IMR-90 (cell line): ENCODE results near the gene SOX11. TPM values are rescaled to one million over a fixed set of nuclear protein-coding genes. Genes with fewer than 3 reads are reported as not detected.

Experiments used
- ATAC-seq: fragments of 200-7000 bp; cut with Tn5 transposase; 2 replicates; pipeline ENCODE4 v1.9.1; 2020; ENCODE audit warnings: low read depth, mild to moderate bottlenecking, moderate library complexity
- BruUV-seq: library from RNA; stranded (reverse); fragments of 400-500 nt; replicated peaks from 2 replicates; lab custom pipeline; 2021; lab: Mats Ljungman, UMichigan
- CTCF ChIA-PET: fragments of 300-600 bp; formaldehyde crosslinking; extraction: SDS; loops from one replicate; lab custom pipeline; 2021; ENCODE audit warnings: antibody characterized with exemption; lab: Yijun Ruan, JAX
- POLR2A ChIA-PET: fragments of 300-600 bp; sonication (Branson Sonifier 250); formaldehyde crosslinking; loops from one replicate; lab custom pipeline; 2022; ENCODE audit warnings: antibody characterized with exemption; ENCODE audit not compliant: unreplicated experiment; lab: Charles Lee
- DNase-seq: peaks from one replicate; pipeline ENCODE4 v3.0.0; 2013
- H2AFZ ChIP-seq: replicated peaks from 2 replicates; pipeline ENCODE3; 2013; ENCODE audit warnings: low read length, mild to moderate bottlenecking; ENCODE audit not compliant: poor library complexity
- H2AK5ac ChIP-seq: 2 replicates; pipeline ENCODE4 v1.6.1; 2013; ENCODE audit warnings: low read depth, low read length, inconsistent platforms
- H2AK9ac ChIP-seq: replicated peaks from 2 replicates; pipeline ENCODE3; 2013; ENCODE audit warnings: mild to moderate bottlenecking, low read depth, low read length, moderate library complexity; ENCODE audit not compliant: poor library complexity
- H2BK120ac ChIP-seq: 2 replicates; pipeline ENCODE4 v1.6.1; 2013; ENCODE audit warnings: low read depth, low read length, inconsistent platforms
- H2BK15ac ChIP-seq: 3 replicates; pipeline ENCODE4 v1.6.1; 2013; ENCODE audit warnings: low read depth, low read length, inconsistent platforms
- H2BK20ac ChIP-seq: 2 replicates; pipeline ENCODE4 v1.6.1; 2013; ENCODE audit warnings: low read depth, mild to moderate bottlenecking, inconsistent platforms, low read length, moderate library complexity
- H2BK5ac ChIP-seq: 2 replicates; pipeline ENCODE4 v1.6.1; 2013; ENCODE audit warnings: mild to moderate bottlenecking, low read depth, low read length, inconsistent platforms; ENCODE audit not compliant: poor library complexity, severe bottlenecking
- H3K14ac ChIP-seq: replicated peaks from 2 replicates; pipeline ENCODE4 v1.6.1; 2013; ENCODE audit warnings: low read depth, low read length, inconsistent platforms
- H3K18ac ChIP-seq: 2 replicates; pipeline ENCODE4 v1.6.1; 2013; ENCODE audit warnings: low read depth, low read length, control low read depth
- H3K23ac ChIP-seq: 2 replicates; pipeline ENCODE4 v1.6.1; 2013; ENCODE audit warnings: low read depth, low read length, inconsistent platforms
- H3K27ac ChIP-seq: 2 replicates; pipeline ENCODE4 v1.5.1; 2013; ENCODE audit warnings: mild to moderate bottlenecking, control low read depth, low read length; ENCODE audit not compliant: insufficient read depth
- H3K27me3 ChIP-seq: 2 replicates; pipeline ENCODE4 v1.6.1; 2013; ENCODE audit warnings: low read length; ENCODE audit not compliant: control insufficient read depth, insufficient read depth
- H3K36me3 ChIP-seq: 2 replicates; pipeline ENCODE4 v1.6.1; 2013; ENCODE audit warnings: low read length, mixed read lengths; ENCODE audit not compliant: control insufficient read depth, insufficient read depth
- H3K4ac ChIP-seq: 2 replicates; pipeline ENCODE4 v1.6.1; 2013; ENCODE audit warnings: low read depth, low read length, inconsistent platforms
- H3K4me1 ChIP-seq: 2 replicates; pipeline ENCODE4 v1.6.1; 2013; ENCODE audit warnings: low read length, mixed read lengths; ENCODE audit not compliant: control insufficient read depth, insufficient read depth
- H3K4me2 ChIP-seq: 2 replicates; pipeline ENCODE4 v1.6.1; 2013; ENCODE audit warnings: low read depth, mild to moderate bottlenecking, control low read depth, low read length, moderate library complexity
- H3K4me3 ChIP-seq: 2 replicates; pipeline ENCODE4 v1.5.1; 2013; ENCODE audit warnings: low read depth, mild to moderate bottlenecking, control low read depth, low read length, moderate library complexity; ENCODE audit not compliant: insufficient read depth
- H3K56ac ChIP-seq: 2 replicates; pipeline ENCODE4 v1.6.1; 2013; ENCODE audit warnings: low read length, inconsistent platforms; ENCODE audit not compliant: insufficient read depth; ENCODE audit errors: extremely low read depth
- H3K79me1 ChIP-seq, 2 experiments: 2 replicates each; pipeline ENCODE4 v1.6.1; 2013; ENCODE audit warnings: low read length in 2 of 2, inconsistent platforms in 1 of 2, low read depth in 1 of 2
- H3K9ac ChIP-seq: 2 replicates; pipeline ENCODE4 v1.6.1; 2013; ENCODE audit warnings: low read depth, low read length, control low read depth
- H3K9me1 ChIP-seq: 2 replicates; pipeline ENCODE4 v1.6.1; 2013; ENCODE audit warnings: low read length, inconsistent platforms; ENCODE audit not compliant: insufficient read depth
- H3K9me3 ChIP-seq: 2 replicates; pipeline ENCODE4 v1.6.1; 2013; ENCODE audit warnings: low read length; ENCODE audit not compliant: control insufficient read depth, insufficient read depth
- H4K20me1 ChIP-seq: 2 replicates; pipeline ENCODE4 v1.6.1; 2013; ENCODE audit warnings: low read length, inconsistent platforms; ENCODE audit not compliant: insufficient read depth
- H4K5ac ChIP-seq: 2 replicates; pipeline ENCODE4 v1.6.1; 2013; ENCODE audit warnings: mild to moderate bottlenecking, low read depth, low read length, control low read depth
- H4K8ac ChIP-seq, 2 experiments: 2 replicates each; pipeline ENCODE4 v1.6.1; 2013; ENCODE audit warnings: low read depth in 2 of 2, low read length in 2 of 2, control low read depth in 1 of 2, inconsistent platforms in 1 of 2
- H4K91ac ChIP-seq: 2 replicates; pipeline ENCODE4 v1.6.1; 2013; ENCODE audit warnings: low read depth, low read length, inconsistent platforms; ENCODE audit not compliant: insufficient read depth
- BHLHE40 ChIP-seq: fragments of 150-350 bp; IDR thresholded peaks from 2 replicates; pipeline ENCODE4 v1.6.1; 2016; ENCODE audit warnings: mild to moderate bottlenecking, low read depth, low read length
- CEBPB ChIP-seq: IDR thresholded peaks from 2 replicates; pipeline ENCODE4 v1.6.1; 2012; ENCODE audit warnings: low read depth, low read length, improper control_type of control experiment
- CHD1 ChIP-seq: IDR thresholded peaks from 2 replicates; pipeline ENCODE4 v1.6.1; 2012; ENCODE audit warnings: low read depth, low read length, improper control_type of control experiment
- FOS ChIP-seq: fragments of 150-350 bp; IDR thresholded peaks from 2 replicates; pipeline ENCODE4 v1.6.1; 2016; ENCODE audit warnings: low read depth, low read length
- MAFK ChIP-seq: IDR thresholded peaks from 2 replicates; pipeline ENCODE4 v1.6.1; 2012; ENCODE audit warnings: low read depth, low read length, improper control_type of control experiment
- MXI1 ChIP-seq: IDR thresholded peaks from 2 replicates; pipeline ENCODE4 v1.6.1; 2012; ENCODE audit warnings: low read depth, mild to moderate bottlenecking, low read length, moderate library complexity, borderline replicate concordance
- NFE2L2 ChIP-seq: fragments of 150-350 bp; IDR thresholded peaks from 2 replicates; pipeline ENCODE4 v1.6.1; 2016; ENCODE audit warnings: low read depth, mild to moderate bottlenecking, low read length
- RAD21 ChIP-seq: IDR thresholded peaks from 2 replicates; pipeline ENCODE4 v1.6.1; 2012; ENCODE audit warnings: low read length, improper control_type of control experiment
- WGBS, 2 experiments: methylation state at CpG; one replicate each; pipeline versions ENCODE4 v1.1.5 to v1.1.7; 2013; ENCODE audit warnings: missing lambda C conversion rate in 2 of 2; ENCODE audit not compliant: insufficient read length in 1 of 2; ENCODE audit errors: extremely low coverage in 2 of 2; 5-methylcytosine and 5-hydroxymethylcytosine counted together
- dilution Hi-C: fragments of 300-500 bp; cut with HindIII; formaldehyde crosslinking; loops from one replicate; pipeline ENCODE4 v1.14.3; 2018; ENCODE audit warnings: low sequenced_read_pairs; ENCODE audit not compliant: unreplicated experiment
- in situ Hi-C: fragments of 300-500 bp; cut with MboI; formaldehyde crosslinking; loops from 3 replicates; pipeline ENCODE4 v1.14.3; 2019; ENCODE audit warnings: low sequenced_read_pairs, inconsistent platforms, mixed read lengths
- intact Hi-C: fragments of 100-400 bp; cut with micrococcal nuclease; formaldehyde crosslinking; loops from 2 replicates; pipeline ENCODE4 v1.10.0; 2022
- polyA plus RNA-seq, 3 experiments: library from polyadenylated mRNA; depleted of rRNA; stranded (reverse); fragments of >200 nt; gene quantifications; 2 replicates each; pipeline ENCODE4 v1.2.3, GENCODE V29; 2012; ENCODE audit warnings: low replicate concordance in 1 of 3
- total RNA-seq: library from RNA; depleted of rRNA; stranded (reverse); fragments of >200 nt; gene quantifications from 2 replicates; pipeline ENCODE4 v1.2.3, GENCODE V29; 2012
- TF ChIP-seq, protein P1 (sequence below): fragments of 150-350 bp; IDR thresholded peaks from 2 replicates; pipeline ENCODE4 v1.6.1; 2017; ENCODE audit warnings: mild to moderate bottlenecking, antibody characterized with exemption, low read length, low read depth
- TF ChIP-seq, protein P2 (sequence below): conservative IDR thresholded peaks from 2 replicates; pipeline ENCODE4 v1.5.1; 2012; ENCODE audit warnings: mild to moderate bottlenecking, low read depth, low read length, improper control_type of control experiment

Gene SOX11
- total and polyA plus RNA-seq, 2 of the 4 experiments (the other 2 are of a cell fraction) = 1.9 to 2.2 TPM

DNA sequence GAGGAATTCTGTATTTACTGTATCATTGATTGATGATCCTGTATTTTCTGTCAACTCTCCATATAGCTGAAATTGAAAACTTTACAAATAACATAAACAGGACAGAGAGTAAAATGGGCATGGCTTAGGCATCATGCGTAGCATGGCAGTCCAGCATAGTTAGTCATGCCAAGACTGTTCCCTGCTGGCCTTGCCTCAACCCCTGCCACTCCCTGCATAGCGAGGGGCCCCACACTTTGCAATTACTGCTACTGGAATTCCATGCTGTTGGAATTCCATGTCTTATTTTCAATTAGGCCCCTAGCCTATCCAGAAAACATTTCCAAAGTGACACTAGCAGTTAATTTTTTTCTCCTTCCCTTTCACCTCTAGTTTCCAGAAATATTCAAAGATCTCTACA is 15.1 kb upstream of the SOX11 start:
- Histone ChIP-seq H3K27me3 (peaks cover 10% of the 10 kb centered on the region), H3K4me3 (no peak overlapping the region), H3K4me2 (no peak overlapping the region), H2BK15ac (no peak overlapping the region), H2AFZ (no peak overlapping the region), H3K14ac (no peak overlapping the region), H3K56ac (no peak overlapping the region), H3K18ac (no peak overlapping the region), H4K5ac (no peak overlapping the region), H3K9ac (no peak overlapping the region), H2AK9ac (no peak overlapping the region), H3K27ac (no peak overlapping the region), H4K91ac (no peak overlapping the region), H3K36me3 (no peaks in the 10 kb centered on the region), H2BK120ac (no peak overlapping the region), H3K4me1 (no peaks in the 10 kb centered on the region), H3K23ac (no peak overlapping the region), H3K9me3 (no peaks in the 10 kb centered on the region), H3K79me1 (no peaks in the 10 kb centered on the region), H2BK20ac (no peak overlapping the region), H2BK5ac (no peak overlapping the region), H2AK5ac (no peak overlapping the region), H3K4ac (no peak overlapping the region), H3K9me1 (no peaks in the 10 kb centered on the region), H4K20me1 (no peaks in the 10 kb centered on the region), H4K8ac (no peak overlapping the region)
- no TSS peak for BruUV-seq
- WGBS, 2 experiments = 63% methylated on average over 2 of the region's 2 CpGs; no CpG with 5 or more reads in 1 of the 2 experiments
- in situ Hi-C loops = no loop called here
- ChIA-PET POLR2A (no interaction called here), CTCF (no interaction called here)
- ATAC-seq (no peak), DNase-seq (no peak)
- TF ChIP-seq, protein P1, sequence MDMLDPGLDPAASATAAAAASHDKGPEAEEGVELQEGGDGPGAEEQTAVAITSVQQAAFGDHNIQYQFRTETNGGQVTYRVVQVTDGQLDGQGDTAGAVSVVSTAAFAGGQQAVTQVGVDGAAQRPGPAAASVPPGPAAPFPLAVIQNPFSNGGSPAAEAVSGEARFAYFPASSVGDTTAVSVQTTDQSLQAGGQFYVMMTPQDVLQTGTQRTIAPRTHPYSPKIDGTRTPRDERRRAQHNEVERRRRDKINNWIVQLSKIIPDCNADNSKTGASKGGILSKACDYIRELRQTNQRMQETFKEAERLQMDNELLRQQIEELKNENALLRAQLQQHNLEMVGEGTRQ = no peak
- TF ChIP-seq CHD1 (no peak), CEBPB (no peak), RAD21 (no peak), MXI1 (no peak), NFE2L2 (no peak), FOS (no peak), MAFK (no peak), BHLHE40 (no peak)
- TF ChIP-seq, protein P2, sequence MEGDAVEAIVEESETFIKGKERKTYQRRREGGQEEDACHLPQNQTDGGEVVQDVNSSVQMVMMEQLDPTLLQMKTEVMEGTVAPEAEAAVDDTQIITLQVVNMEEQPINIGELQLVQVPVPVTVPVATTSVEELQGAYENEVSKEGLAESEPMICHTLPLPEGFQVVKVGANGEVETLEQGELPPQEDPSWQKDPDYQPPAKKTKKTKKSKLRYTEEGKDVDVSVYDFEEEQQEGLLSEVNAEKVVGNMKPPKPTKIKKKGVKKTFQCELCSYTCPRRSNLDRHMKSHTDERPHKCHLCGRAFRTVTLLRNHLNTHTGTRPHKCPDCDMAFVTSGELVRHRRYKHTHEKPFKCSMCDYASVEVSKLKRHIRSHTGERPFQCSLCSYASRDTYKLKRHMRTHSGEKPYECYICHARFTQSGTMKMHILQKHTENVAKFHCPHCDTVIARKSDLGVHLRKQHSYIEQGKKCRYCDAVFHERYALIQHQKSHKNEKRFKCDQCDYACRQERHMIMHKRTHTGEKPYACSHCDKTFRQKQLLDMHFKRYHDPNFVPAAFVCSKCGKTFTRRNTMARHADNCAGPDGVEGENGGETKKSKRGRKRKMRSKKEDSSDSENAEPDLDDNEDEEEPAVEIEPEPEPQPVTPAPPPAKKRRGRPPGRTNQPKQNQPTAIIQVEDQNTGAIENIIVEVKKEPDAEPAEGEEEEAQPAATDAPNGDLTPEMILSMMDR = no peak
- intact Hi-C loops = no loop called here
- dilution Hi-C loops = no loop called here
